B cell (primary cell): ENCODE measurements around the gene PLEKHJ1.

Source experiments
- CTCF ChIP-seq: fragments of 200-600 bp; IDR thresholded peaks from one replicate; pipeline ENCODE4 v1.8.0; 2022; ENCODE audit warnings: antibody characterized with exemption, mild to moderate bottlenecking
- EZH2 ChIP-seq: IDR thresholded peaks from 2 replicates; pipeline ENCODE4 v1.6.1; 2012; ENCODE audit warnings: borderline replicate concordance, low read depth, mild to moderate bottlenecking, moderate library complexity, low read length; ENCODE audit not compliant: insufficient read depth, poor library complexity, severe bottlenecking

GRCh38 chr19:2274931-2275535 is 38.9 kb upstream of the PLEKHJ1 start:
- TF ChIP-seq CTCF, result peak; percentile 48
- TF ChIP-seq EZH2, result no peak
